ENCODE measurements around the gene GPN2. TPM values are rescaled to one million over a fixed set of nuclear protein-coding genes. Genes with fewer than 3 reads are reported as not detected.

Gene GPN2
- 10 to 100 TPM; 25.5 to 33.9 (median 30.9) TPM for polyA plus RNA-seq (ENCODE audit: insufficient read depth in 1 of 5, insufficient read length in 5 of 5, low replicate concordance in 1 of 5)
- long read RNA-seq, donor 1, full-length matches to known transcripts, result 12 of 12 reads
- long read RNA-seq, donor 1, partial matches to known transcripts, result 0 of 12 reads
- long read RNA-seq, donor 1, other reads (novel, unspliced or antisense), result 0 of 12 reads
- long read RNA-seq, donor 2, full-length matches to known transcripts, result 6 of 6 reads
- long read RNA-seq, donor 2, partial matches to known transcripts, result 0 of 6 reads
- long read RNA-seq, donor 2, other reads (novel, unspliced or antisense), result 0 of 6 reads
- long read RNA-seq, donor 3, full-length matches to known transcripts, result 10 of 260 reads
- long read RNA-seq, donor 3, partial matches to known transcripts, result 169 of 260 reads
- long read RNA-seq, donor 3, other reads (novel, unspliced or antisense), result 81 of 260 reads
- long read RNA-seq, donor 4, full-length matches to known transcripts, result 6 of 6 reads
- long read RNA-seq, donor 4, partial matches to known transcripts, result 0 of 6 reads
- long read RNA-seq, donor 4, other reads (novel, unspliced or antisense), result 0 of 6 reads
- long read RNA-seq, donor 5, full-length matches to known transcripts, result 8 of 14 reads
- long read RNA-seq, donor 5, partial matches to known transcripts, result 6 of 14 reads
- long read RNA-seq, donor 5, other reads (novel, unspliced or antisense), result 0 of 14 reads
- long read RNA-seq, donor 6, full-length matches to known transcripts, result 11 of 11 reads
- long read RNA-seq, donor 6, partial matches to known transcripts, result 0 of 11 reads
- long read RNA-seq, donor 6, other reads (novel, unspliced or antisense), result 0 of 11 reads
- long read RNA-seq, donor 7, full-length matches to known transcripts, result 4 of 13 reads
- long read RNA-seq, donor 7, partial matches to known transcripts, result 9 of 13 reads
- long read RNA-seq, donor 7, other reads (novel, unspliced or antisense), result 0 of 13 reads
- long read RNA-seq, donor 8, full-length matches to known transcripts, result 2 of 2 reads
- long read RNA-seq, donor 8, partial matches to known transcripts, result 0 of 2 reads
- long read RNA-seq, donor 8, other reads (novel, unspliced or antisense), result 0 of 2 reads

DNA sequence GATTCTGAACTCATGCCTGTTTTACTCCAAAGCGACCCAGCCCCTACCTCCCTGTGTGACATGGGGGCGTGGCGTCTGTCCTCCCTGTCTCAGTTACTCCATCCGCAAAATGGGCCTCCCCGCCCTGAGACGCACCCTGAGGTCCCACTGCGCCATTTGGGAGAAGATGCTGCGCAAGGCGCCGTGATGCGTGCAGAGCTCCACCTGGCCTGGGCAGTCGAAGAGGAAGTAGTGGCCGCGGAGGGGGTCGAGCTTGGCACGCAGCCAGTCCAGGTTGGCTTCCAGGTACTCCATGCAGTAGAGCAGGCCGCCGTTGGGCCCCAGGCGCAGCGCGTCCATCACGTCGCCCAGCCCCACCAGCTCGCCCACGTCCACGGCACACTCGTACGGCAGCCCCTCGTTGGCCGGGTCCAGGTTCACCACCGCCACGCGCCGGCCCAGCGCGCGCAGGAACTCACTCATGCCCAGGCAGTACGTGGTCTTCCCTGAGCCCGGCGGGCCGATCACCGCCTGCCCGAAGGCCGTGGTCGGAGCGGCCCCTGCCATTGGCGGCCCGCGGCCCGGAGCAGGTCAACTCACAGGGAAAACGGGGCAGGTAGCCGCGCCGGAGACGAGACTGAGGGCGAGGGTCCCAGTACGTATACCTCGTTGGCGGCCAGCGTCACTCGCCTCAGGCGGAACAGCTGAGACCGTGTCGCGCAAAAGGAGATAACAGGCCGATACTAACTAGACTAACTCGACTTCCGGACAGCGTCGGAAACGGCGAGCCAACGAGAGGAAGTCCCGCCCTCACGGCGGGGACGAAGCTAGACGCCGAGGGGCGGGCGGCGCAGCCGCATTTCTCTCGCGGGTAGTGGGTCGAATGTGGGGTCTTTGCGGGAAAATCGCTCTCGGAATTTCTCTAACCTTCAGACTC lies at the start of gene GPN2:
Gene GPN2, minus strand, starts transcription at position 733 of the 916 bp plus-strand sequence. Its CDS starts 187 bp downstream, at position 546.
- peak; percentile 75 to 77 for DNase-seq

- DNase-seq, result no peak
These were observed 48.6 kb upstream of the GPN2 start for GRCh38 chr1:26938659-26939025.

- DNase-seq, result no peak
These were observed 48.0 kb upstream of the GPN2 start for GRCh38 chr1:26938004-26938658.

GRCh38 chr1:26936823-26937222 lies 46.7 kb upstream of the GPN2 start:
- DNase-seq, result no peak

DNA sequence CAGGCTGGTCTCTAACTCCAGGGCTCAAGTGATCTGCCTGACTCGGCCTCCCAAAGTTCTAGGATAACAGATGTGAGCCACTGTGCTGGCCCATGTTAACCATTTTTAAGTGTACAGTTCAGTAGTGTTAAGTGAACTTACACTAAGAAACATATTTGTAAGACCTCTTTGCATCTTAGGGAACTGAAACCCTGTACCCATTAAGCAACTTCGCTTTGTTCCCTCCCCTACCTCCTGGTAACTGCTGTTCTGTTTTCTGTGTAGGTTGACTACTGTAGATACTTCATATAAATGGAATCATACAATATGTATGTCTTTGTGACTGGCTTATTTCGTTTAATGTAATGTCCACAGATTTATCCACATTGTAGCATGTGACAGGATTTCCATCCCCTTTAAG lies 42.4 kb upstream of the GPN2 start:
- no peak for DNase-seq

GRCh38 chr1:26923711-26924110 lies 33.6 kb upstream of the GPN2 start:
- no peak for DNase-seq

GRCh38 chr1:26922901-26923300 lies 32.8 kb upstream of the GPN2 start:
- DNase-seq, result no peak

- DNase-seq, result no peak
These were observed 32.3 kb upstream of the GPN2 start for GRCh38 chr1:26922431-26922729.

DNA sequence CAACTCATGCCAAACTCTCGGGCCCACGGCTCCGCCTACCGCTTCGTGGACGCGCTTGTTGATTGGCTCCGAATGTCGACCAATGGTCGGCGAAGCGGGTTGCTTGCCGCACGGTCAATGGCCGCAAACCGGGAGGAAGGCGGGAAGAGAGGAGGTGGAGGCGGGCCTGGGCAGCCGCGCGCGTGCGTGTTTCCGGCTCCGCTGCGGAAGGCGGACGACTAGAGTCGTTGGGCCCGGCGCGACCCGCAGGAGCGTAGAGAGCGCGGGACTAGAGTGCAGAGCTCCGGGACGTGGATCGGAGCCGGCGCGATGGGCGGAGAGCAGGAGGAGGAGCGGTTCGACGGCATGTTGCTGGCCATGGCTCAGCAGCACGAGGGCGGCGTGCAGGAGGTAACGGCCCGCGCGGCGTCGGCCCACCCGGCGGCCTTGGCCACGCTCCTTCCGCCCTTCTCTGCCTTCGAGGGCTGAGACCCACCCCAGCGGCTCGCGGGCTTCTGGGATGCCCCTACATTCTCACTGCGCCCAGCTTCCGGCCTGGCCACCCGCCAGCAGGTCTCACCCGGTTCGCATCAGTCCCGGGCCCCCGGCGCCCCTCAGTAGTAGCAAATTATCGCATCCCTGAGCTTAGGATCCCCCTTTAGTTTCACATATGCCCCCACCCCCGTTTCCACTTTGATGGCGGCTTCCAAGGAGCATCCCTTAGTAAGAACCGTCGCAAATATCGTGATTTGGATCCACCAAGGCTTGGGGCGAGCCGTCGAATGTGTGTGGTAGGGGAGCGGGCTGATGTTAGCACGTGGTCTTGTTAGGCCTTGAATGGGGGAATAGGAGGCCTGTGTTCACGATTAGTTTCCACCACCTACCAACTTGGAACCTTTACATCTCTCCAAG lies 31.7 kb upstream of the GPN2 start, which contains the start of gene NUDC:
Gene NUDC, plus strand, starts transcription at position 204 of the 891 bp plus-strand sequence. Its CDS starts 106 bp downstream, at position 310.
- DNase-seq, result peak; percentile 95 to 96

DNA sequence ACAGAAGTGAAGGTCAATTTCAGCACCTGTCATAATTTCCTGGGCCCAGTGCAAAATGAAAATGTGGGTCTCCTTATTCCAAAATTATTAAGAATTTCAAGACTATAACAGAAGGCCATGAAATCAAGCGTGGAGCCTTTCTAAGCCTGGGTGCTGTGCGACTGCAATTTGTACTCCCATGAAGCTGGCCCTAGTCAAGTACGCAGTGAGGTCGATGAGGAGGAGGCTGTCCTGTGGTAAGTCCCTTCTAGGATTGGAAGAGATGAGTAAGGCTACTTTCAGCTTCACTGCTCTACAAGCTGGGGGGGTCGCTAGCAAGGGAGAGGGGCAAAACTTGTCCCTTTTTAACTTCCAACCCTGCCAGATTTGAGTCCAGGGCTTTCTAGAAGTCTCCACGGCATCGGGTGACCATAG lies 31.1 kb upstream of the GPN2 start:
- DNase-seq, result no peak

DNA sequence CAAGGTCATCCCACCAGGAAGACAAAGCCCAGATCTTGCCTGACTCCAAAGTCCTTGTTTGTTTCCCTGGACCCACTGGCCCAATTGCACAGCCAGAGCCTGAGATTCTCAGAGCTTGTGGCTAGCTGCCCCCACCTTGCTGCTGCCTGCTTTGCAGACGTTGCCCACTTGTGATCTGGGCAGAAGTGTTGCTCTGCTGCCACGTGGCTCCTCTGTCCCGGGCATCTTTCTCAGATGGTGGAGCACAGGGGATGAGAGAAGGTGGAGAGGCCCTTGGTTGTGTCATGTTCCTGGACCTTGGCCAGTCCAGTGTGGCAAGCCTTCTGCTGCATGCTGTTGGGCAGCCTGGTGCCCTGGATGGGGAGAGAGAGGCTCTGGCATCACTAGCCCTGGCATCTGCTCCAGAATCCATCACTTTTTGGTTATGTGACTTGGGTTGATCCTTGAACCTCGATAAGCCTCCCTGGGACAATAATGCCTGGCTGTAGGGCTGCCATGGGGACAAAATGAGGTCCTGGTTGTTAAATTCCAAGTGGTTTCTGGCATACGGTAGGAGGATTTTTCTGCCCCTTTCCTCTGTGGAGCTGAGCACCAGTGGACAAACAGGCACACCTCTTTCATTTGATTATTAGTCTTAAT lies 25.2 kb upstream of the GPN2 start:
- no peak for DNase-seq

- DNase-seq, result peak; percentile 56 to 67
These were observed 23.9 kb upstream of the GPN2 start, which contains the start of gene NR0B2 for GRCh38 chr1:26913754-26914619. Gene NR0B2 (minus strand): TSS chr1:26913975. CDS start chr1:26913940, 35 bp downstream.

GRCh38 chr1:26913389-26913753 lies 23.3 kb upstream of the GPN2 start:
- no peak for DNase-seq

DNA sequence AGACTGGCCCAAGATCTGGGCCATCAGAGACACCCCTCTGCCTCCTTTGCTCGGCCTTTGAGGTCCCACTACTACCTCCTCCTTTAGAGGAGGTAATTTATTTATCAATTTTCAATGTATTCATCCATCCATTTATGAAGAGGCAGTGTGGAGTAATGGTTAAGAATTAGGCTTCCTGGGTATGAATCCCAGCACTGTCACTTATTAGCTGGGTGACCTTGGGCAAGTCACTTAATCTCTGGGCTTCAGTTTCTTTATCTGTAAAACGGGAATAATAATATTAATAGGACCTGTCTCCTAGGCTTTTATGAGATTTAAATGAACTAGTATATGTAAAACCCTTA lies 22.0 kb upstream of the GPN2 start:
- no peak for DNase-seq

DNA sequence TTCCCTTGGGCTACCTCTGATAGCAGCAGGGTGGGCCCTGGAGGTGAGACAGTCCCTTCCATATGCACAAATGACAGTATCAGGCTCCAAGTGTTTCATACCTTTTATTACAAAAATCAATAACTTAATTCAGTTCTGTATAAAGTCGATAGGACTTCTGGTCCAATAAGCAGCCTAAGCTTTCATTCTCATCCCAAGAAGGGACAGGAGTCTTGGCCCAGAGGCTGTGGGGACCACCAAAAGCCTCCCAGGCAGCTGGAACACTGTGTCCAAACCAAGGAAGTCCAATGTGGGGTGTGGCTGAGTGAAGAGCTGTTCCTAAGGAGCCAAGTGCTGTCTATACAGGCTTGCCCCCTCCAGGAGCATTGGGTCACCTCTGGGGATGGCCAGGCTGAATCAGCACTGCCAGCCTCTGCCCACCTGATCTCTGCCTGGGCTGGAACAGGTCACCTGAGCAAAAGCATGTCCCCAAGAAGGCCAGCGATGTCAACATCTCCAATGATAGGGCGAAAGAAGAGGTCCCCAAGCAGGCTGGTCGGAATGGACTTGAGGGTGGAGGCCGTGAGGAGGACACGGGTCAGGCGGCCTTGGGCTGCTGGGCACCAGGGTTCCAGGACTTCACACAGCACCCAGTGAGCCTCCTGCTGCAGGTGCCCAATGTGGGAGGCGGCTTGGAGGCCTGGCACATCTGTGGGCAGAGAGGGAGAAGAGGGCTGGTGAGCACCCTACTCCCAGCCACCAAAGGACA lies 21.5 kb upstream of the GPN2 start:
- DNase-seq, result no peak

DNA sequence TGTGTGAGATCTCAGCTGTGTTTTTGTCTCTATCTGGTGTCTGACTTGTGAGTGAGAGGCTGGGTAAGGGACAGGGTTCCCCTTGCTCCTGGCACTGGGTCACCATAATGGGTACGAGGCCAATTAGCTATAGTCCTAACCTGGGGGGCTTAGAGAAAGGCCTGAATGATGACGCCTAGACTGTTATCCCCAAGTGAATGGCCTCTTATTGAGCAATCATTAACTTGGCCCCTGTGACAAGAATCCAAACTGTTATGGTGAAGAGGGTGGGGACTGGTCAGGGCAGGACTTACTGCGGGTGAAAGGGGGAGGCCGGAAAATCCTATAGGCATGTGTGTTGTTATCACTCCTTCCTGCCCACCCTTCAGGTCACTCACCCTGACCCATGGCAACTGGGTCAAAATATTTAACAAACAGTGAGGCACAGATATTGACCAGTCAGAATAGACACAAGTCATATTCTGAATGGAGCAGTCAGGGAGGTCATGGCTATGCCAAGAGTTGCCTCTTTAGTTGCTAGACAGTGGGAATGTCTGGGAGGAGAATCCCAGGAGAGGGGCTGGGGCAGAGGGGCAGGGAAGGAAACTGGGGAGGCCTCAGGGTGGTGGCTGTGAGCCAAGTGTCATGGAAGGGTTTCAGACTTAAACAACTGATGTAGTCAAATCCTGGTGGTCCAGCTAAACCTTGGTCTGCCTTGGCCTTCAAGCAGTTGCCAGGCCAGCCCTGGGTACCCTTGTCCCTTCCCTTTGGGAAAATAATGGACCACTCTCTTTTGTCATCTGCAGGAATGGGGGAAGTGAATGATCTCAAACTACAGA lies 20.5 kb upstream of the GPN2 start:
- DNase-seq, result no peak

DNA sequence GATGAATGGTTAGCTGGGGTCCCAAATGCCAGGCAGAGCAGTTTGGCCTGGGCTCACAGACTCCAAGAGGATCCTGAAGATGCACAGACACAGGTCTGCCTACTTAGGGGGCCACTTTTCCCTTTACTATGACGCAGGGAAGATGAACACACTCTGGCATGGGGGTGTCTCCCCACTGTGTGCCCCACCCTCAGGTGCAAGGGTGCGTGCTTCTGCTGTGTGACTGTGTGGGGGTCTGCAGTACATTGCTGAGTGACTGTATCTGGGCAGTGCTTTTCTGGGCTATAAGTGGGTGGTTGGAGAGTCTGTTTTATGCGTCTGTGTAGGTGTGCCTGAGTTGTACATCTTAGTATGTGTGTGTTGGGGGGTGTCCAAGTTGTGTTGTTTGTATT lies 19.9 kb upstream of the GPN2 start:
- no peak for DNase-seq
